ENCODE data around the gene STOX2.

GRCh38 chr4:184011826-184012380, 106.8 kb downstream of the STOX2 start:
- no peak for TF ChIP-seq FOXM1 (IDR thresholded peaks at IDR 0.05; ENCODE audit: low read depth)
- TF ChIP-seq CTCF (IDR thresholded peaks at IDR 0.05): no peak
- no peak for TF ChIP-seq EZH2phosphoT487 (IDR thresholded peaks at IDR 0.05; ENCODE audit: borderline replicate concordance, low read depth)

All from SK-N-SH (cell line).